GM11168 (cell line): ENCODE data around the gene SLC12A5.

Source experiments
- in situ Hi-C: fragments of 300-500 bp; cut with MboI; formaldehyde crosslinking; loops from one replicate; pipeline ENCODE4 v1.12.0; 2022; ENCODE audit warnings: low sequenced_read_pairs; ENCODE audit not compliant: unreplicated experiment

Gene SLC12A5

DNA sequence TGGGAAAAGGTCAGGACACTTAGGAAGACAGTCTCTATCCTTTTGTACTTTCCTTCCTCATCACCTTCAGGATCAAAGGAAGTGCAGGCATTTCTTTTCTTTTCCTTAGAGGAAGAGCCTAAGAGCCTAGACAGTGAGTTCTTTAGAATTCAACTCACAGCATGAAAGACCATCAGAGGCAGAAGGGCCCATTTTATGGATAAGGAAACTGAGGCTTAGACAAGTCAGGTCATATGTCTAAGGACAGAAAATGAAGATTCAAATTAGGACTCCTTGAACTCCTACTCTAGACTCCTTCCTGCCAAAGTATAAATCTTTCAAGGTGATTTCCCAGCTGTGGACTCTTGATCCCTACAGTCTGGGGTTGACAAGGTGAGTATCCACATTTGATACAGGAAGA lies 20.8 kb downstream of the SLC12A5 start:
- in situ Hi-C loops = no loop called here

DNA sequence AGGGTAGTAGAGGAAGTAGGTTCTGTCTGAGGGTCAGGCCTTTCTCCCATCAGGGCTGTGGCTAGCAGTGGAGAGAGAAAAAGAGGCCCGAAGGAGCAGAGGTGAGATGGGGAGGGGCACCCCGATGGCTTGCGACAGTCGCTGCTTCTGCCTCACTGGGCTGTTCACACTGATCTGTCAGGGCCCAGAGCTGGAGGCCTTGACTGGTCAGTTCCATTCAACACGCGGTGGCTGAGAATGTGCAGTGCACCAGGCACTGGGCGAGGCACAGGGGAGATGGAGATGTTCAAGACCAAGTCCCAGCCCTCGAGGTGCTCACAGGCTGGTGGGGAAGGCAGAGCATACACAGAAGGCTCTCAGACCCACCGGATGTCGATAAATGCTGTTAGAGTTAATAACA lies 21.4 kb downstream of the SLC12A5 start:
- in situ Hi-C loops = no loop called here

DNA sequence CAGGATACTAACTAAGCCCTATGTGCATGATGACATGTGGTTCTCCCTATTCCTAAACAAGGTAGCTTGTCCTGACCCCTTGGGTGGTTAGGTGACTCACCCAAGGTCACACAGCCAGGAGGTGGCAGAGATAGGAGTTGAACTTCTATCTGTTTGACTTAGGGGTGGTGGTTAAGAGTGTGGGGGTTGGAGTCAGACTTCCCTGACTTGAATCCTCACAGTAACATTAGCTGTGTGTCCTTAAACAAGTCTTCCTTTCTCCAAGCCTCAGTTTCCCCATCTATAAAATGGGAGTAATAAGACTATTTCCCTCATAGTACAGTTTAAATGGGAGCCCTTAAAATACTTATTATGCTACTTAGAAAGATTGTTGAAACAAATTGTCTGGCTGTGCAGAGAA lies 21.9 kb downstream of the SLC12A5 start:
- in situ Hi-C loops = no loop called here

DNA sequence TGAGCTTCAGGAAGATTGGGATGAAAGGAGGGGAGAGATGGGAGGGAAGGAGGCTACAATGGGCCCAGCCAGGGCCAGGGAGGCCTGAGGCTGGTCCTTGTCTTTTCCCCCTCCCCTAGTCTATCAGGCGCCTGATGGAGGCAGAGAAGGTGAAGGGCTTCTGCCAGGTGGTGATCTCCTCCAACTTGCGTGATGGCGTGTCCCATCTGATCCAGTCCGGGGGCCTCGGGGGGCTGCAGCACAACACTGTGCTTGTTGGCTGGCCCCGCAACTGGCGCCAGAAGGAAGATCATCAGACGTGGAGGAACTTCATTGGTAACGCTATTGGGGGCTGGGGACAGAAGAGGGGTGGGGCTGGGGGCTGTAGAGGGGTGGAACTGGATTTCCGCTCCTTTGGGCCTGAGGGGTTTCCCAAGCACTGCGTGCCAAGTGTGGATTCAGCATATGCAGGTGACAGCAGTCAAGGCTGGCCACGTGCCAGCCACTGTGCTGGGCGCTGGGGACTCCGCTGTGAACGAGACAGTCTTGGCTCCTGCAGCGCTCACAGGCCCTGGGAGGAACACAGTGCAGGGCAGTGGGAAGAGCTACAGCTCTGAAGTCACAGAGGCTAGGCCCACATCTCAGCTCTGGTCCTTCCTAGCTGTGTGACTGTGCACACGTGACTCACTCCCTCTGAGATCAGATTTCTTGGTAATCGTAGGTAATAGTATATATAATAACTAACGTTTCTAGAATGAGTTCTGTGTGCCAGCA lies 22.7 kb downstream of the SLC12A5 start:
- in situ Hi-C loops = no loop called here

DNA sequence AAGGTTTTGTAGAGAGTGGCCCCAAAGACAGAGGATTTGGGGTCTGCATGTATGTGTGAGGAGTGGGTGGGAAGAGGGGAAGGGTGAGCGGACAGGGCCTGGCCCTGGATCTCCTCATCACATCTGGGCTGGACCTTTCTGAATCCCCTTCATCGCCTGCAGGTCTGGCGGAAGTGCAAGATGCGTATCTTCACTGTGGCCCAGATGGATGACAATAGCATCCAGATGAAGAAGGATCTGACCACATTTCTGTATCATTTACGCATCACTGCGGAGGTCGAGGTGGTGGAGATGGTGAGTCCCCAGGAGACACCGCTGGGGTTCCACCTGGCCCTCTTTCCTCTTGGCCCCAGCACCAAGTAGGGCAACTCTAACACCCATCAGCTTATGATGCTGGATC lies 24.4 kb downstream of the SLC12A5 start:
- in situ Hi-C loops = no loop called here

DNA sequence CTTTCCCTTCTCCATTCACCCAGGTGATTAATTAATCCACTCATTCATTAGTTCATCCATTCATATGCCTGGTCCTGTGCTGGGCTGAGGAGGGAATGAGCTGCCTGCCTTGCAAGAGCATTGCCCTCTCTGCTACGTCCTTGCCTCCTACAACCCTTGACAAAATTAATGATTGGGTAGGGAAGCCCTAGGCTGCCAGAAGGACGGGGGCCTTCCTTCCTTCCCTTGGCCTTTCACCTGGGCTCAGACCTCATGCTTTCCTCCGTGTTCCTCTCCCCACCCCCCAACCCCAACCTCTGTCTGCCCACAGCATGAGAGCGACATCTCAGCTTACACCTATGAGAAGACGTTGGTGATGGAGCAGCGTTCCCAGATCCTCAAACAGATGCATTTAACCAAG lies 25.6 kb downstream of the SLC12A5 start:
- in situ Hi-C loops = no loop called here

DNA sequence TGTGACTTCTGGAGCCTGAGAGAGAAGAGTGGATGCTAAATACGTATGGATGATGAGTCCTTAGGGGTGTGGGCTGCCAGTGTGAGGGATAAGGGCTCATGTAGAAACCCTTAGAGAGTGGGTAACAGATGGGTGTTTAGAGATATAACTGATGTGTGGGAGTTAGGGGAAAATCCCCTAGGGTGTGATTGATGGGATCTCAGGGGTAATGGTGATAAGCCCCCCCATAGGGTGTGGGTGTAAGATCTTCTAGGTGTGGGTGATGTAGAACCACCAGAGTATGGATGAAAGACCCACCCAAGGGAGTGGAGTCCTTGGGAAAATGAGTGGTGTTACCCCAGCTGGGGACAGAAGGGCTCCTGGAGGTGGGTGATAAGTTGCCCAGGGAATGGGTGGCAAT lies 26.3 kb downstream of the SLC12A5 start:
- in situ Hi-C loops = no loop called here

DNA sequence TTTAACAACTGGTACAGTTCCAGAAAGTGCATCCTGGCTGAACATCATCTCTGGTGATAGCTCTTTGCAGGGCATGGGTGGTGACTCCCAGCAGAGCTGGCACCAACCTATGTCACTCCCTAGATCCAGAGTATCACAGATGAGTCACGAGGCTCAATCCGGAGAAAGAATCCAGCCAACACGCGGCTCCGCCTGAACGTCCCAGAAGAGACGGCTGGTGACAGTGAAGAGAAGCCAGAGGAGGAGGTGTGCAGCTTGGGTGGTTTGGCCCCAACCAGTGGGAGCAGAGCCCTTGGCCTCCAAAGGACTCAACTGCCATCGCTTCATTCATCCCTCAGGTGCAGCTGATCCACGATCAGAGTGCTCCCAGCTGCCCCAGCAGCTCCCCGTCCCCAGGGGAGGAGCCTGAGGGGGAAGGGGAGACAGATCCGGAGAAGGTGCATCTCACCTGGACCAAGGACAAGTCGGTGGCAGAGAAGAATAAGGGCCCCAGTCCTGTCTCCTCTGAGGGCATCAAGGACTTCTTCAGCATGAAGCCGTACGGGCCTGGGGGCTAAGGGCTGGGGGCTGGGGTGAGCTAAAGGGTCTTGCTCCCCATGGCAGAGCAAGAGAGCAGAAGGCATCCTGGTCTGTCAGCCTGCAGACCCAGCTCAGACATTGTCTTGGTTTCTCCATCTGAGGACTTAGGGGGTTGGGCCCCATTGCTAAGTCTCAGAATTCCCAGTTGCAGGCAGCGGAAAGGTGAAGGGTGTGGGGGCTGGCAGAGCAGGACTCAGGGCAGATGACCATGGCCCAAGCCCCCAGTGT lies 27.2 kb downstream of the SLC12A5 start:
- in situ Hi-C loops = no loop called here

DNA sequence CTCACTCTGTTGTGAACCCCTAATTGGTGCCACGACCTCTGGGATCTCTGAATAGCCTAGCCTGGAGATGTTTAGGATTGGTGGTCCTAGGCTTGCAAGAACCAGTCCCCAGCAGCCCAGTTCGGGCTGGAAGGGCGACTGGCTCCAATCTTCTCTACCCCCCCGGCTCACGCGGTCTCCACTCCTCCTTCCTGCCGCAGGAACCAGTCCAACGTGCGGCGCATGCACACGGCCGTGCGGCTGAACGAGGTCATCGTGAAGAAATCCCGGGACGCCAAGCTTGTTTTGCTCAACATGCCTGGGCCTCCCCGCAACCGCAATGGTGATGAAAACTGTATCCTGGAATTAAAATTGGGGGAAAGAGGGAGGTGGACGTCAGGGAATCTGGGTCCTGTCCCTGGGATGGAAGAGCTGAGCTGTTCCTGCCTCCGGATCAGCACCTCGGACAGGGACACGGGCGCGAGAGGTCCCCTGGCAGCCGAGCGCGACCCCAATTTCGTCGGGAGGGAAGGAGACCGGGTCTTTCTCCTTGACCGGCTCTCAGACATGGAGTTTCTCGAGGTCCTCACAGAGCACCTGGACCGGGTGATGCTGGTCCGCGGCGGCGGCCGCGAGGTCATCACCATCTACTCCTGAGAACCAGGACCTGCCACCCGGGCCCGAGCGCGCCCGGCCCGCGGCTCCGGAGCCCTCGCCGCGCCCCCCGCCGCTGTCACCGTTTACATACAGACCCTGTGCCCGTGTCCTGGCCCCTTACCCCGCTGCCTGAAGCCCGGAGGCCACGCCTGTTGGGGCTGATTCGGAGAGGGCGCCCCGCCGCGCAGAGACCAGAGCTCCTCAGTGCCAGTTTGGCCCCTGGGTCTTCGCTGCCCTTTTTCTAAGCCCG lies 28.2 kb downstream of the SLC12A5 start:
- in situ Hi-C loops = no loop called here

DNA sequence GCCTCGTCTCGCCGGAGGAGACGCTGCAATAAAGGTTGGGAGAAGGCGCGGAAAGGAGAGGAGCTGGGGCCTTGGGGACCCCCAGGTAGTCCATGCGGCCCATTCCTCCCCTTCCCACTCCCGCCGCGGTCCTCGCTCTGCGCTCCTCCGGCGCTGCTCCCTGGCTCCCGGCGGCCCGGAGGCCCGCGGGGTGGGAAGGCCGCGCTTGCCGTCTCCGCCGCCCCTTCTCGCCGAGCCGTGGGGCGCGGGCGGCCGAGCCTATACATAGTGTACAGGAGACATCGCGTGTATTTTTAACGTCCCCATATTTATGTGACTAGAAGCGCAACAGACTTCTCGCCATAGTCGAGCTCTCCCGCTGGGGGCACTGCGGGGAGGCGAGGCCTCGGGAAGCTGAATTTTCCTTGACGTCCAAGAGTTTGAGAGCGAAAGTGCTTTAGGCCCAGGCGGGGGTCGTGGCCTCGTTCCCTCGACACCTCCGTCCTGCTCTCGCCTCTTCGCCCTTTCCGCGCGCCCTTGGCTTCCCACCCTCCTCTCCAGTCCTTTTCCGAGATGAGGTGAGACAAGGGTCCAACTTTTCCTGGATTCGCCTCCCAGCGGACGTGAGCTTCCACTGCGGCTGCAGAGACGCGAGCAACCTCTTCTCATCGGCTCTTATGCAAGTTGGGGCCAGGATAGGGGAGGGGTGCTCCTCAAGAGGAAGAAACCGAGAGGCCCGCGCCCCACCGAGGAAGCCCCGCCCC lies 29.0 kb downstream of the SLC12A5 start:
- in situ Hi-C loops = no loop called here

DNA sequence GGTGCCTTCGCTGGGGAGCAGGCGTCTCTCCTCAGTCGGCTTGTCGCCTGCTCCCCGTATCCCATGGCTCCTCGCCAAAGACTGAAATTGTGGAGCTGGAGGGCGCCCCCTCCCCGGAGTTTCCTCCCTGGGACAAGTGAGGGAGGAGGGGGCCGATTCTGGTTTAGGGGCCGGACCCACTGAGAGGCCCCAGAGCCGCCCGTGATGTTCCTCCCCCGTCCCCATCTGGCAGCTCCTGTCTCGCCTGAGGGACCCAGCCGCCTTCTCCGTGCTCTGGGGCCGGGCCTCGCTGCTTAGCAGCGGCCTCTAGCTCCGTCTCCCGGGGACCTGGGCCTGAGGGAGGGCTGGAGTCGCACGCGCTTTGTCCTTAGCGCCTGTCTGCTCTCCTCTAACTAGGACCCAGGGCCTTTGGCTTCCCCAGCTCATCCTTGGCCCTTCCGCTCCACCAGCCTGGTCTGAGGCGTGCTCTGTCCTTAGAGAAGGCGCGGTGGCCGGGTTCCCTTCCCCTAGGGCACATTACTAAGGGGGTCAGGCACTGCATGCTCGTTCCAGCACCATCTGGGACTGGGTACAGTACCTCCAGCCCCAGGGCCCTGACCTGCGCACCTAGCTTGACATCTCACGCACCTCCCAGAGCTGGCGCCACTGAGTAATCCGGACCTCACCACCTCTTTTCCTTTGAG lies 29.7 kb downstream of the SLC12A5 start:
- in situ Hi-C loops = no loop called here

DNA sequence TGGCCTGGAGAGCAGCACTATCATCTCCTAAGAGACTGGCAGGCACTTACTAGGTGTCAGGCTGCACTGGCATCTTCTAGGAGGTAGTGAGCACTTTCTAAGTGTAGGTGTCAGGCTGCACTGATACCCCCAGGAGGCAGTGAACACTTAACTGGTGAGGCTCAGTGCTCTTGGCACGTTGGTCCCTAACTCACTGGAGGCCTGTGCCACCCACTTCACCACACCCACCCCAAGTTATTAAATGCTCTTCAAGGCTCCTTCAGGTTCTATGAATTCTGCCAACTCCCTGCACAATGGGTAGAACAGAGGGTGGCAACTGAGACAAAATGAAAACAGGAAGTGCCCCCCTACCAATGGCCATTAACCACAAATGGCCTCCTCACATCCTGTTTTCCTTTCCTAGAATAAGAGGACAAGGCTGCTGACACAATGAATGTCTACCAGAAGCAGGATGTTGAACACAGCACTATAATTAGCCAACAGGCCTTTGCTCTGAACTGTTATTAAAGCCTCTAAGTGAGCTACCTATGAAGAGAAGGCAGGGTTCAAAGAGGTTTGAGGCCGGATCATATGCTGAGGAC lies 31.4 kb downstream of the SLC12A5 start:
- in situ Hi-C loops = no loop called here

DNA sequence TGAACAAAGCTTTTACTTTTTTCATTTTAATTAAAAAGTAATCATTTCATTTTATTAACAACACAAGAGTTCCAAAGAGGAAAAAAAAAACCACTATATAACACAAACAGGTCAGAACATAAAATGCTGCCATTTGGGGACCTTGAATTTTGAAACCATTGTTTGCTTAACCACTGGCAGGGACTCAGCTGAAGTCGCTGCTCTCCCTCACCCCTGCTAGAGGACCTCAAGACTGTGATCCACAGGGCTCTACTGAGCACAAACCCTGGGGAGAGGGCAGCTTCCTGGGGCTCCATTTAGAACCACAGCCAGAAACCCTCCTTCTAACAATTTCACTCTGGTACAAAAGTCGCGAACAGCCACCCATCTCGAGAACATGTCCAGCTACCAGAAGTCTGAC lies 32.0 kb downstream of the SLC12A5 start:
- in situ Hi-C loops = no loop called here

DNA sequence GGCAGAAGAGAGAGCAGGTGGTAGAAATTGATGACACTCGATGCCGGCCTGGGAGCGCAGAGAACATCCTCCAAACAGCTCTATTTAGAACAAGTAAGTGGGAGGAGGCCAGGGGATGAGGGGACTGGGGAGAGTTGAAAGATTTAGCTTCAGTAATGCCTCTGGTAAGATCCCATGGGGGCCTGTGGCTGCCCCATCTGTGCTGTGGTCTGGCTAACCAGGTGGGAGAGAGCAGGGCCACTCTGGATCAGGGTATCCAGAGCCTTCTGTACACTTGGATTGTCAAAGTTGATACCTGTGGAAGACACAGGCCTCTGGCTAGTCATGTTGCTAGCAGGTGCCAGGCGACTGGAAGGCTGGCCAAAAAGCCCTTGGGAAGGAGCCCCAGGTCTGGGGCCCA lies 33.1 kb downstream of the SLC12A5 start:
- in situ Hi-C loops = no loop called here

DNA sequence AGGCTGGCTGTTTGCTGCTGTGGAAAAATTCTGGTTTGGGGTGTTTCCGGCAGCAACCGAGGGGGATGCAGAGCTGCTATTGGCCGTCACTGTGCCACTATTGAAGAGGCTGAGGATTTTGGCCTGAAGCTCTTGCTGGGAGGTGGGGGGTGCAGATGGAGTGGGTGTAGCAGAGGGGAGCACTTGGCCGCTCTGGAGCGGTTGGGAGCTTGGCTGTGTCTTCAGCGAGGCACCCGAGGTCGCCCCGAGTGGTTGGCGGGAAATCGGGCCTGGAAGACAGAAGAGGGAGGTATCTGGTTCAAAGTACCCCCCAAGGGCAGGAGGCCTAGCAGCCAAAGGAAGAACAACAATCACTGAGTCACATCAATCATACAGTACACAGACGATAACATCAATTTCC lies 33.6 kb downstream of the SLC12A5 start:
- in situ Hi-C loops = no loop called here

DNA sequence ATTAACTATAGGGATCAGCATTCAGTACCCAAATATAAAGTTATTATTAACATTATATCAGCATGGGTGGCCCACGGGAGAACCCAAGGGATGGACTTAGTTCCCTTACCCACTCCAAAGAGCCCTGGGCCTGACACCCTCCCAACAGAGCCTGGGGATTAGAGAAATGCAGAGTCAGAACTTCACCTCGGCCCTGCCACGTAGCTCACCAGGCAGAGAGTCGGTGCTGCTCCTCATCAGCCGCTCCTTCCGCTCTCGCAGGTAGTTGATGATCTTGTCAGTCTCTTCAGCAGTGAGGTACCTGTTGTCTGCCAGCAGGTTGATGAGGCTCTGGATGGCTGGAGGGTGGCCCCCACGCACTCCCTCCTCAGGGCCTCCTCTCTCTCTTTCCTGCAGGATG lies 34.1 kb downstream of the SLC12A5 start:
- in situ Hi-C loops = no loop called here

DNA sequence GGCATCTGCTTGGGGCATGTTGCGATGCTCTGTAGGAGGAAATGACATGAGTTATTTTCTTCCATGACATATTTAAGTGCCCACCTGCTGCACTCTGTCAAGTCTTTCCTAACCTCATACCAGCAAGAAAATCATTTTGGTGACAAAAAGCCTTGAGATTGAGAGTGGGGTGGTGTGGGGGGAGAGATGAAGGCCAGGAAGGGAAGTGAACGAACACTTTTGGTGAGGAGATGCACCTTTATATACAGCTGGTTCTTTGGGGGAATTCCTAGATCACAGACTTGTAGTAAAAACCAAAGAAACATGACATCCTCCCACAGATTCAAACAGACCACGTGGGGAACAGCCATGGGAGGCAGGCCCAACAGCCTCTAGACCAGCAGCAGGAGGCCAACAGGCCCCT lies 34.6 kb downstream of the SLC12A5 start:
- in situ Hi-C loops = no loop called here

DNA sequence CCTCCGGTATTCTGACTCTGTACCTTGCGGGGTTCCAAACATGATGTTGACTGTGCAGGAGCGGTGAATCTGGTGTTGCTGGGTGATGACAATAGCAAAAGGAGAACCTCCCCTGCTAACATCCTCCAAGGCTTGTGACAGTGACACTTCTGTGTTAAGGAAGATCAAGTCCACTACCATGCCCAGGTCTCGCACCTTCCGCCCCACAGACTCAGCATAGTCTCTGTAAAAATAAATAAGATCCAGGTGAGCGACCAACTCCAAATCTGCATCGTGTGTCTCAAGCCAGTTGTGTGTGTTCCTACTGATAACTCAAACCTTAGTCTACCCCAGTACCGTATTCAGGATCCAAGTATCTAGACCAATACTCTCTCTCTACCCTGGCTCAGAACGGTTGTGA lies 36.0 kb downstream of the SLC12A5 start:
- in situ Hi-C loops = no loop called here

DNA sequence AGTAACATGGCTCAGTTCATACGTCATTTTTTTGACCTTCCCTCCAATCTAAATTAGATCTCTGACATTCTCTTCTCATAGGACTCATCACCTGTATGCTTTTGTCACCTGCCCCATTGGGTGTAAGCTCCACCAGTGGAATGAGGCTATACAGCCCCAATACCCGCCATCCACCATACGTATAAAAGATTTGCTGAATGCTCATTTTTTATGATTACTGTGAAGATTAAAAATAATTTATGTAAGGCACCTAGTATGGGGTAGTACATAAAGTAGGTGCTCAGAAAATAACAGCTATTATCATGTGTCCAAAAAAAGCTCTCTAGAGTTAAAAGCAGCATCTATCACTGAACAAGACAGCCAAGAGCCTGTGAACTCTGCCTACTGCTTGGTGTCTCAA lies 36.7 kb downstream of the SLC12A5 start:
- in situ Hi-C loops = no loop called here
